Endodermal cell (in vitro differentiated cells): ENCODE data around the gene ROR2. TPM values are rescaled to one million over a fixed set of nuclear protein-coding genes. Genes with fewer than 3 reads are reported as not detected.

Source experiments
- DNase-seq: peaks from one replicate; pipeline ENCODE4 v3.0.0-alpha.2; 2017
- H3K27ac ChIP-seq: 2 replicates; pipeline ENCODE4 v1.5.1; 2013; ENCODE audit warnings: mild to moderate bottlenecking, low read depth, low read length, moderate library complexity
- H3K27me3 ChIP-seq: 2 replicates; pipeline ENCODE4 v1.6.1; 2013; ENCODE audit warnings: mild to moderate bottlenecking, low read length, moderate library complexity; ENCODE audit not compliant: insufficient read depth, control insufficient read depth, poor library complexity, severe bottlenecking
- H3K36me3 ChIP-seq: 2 replicates; pipeline ENCODE4 v1.7.0; 2013; ENCODE audit warnings: mild to moderate bottlenecking, low read length, moderate library complexity; ENCODE audit not compliant: control insufficient read depth, insufficient read depth
- H3K4me1 ChIP-seq: one replicate; pipeline ENCODE4 v1.7.0; 2013; ENCODE audit warnings: low read length; ENCODE audit not compliant: control insufficient read depth, insufficient read depth
- H3K4me3 ChIP-seq: 2 replicates; pipeline ENCODE4 v1.5.1; 2013; ENCODE audit warnings: mild to moderate bottlenecking, low read length, moderate library complexity
- H3K9ac ChIP-seq: 2 replicates; pipeline ENCODE4 v1.6.1; 2013; ENCODE audit warnings: mild to moderate bottlenecking, low read length, moderate library complexity; ENCODE audit not compliant: poor library complexity, severe bottlenecking; ENCODE audit errors: extremely low read depth
- H3K9me3 ChIP-seq: 2 replicates; pipeline ENCODE4 v1.6.1; 2013; ENCODE audit warnings: mild to moderate bottlenecking, low read length, moderate library complexity; ENCODE audit not compliant: control insufficient read depth
- H3K27ac Mint-ChIP-seq: 2 replicates; pipeline ENCODE4 v1.8.0; 2020; ENCODE audit warnings: mixed read lengths
- H3K27me3 Mint-ChIP-seq: 2 replicates; pipeline ENCODE4 v1.8.0; 2021; ENCODE audit warnings: mild to moderate bottlenecking, mixed read lengths; ENCODE audit not compliant: insufficient read depth
- H3K36me3 Mint-ChIP-seq: 2 replicates; pipeline ENCODE4 v1.8.0; 2020; ENCODE audit warnings: low read depth, mixed read lengths
- H3K4me1 Mint-ChIP-seq: 2 replicates; pipeline ENCODE4 v1.8.0; 2020; ENCODE audit warnings: mixed read lengths
- H3K4me3 Mint-ChIP-seq: 2 replicates; pipeline ENCODE4 v1.8.0; 2020; ENCODE audit warnings: mild to moderate bottlenecking, moderate library complexity, mixed read lengths
- H3K9me3 Mint-ChIP-seq: 2 replicates; pipeline ENCODE4 v1.8.0; 2020; ENCODE audit warnings: mild to moderate bottlenecking, mixed read lengths
- WGBS, 2 experiments: methylation state at CpG; one replicate each; pipeline versions ENCODE4 v1.1.5 to v1.1.7; 2013; ENCODE audit warnings: missing lambda C conversion rate in 2 of 2, mixed read lengths in 1 of 2; ENCODE audit not compliant: insufficient coverage in 1 of 2, insufficient read length in 1 of 2; 5-methylcytosine and 5-hydroxymethylcytosine counted together
- total RNA-seq, 2 donors: library from RNA; stranded (reverse); fragmentation: NEBNext Ultra II Directional in 1 of 2; extraction: Animal tissue kit (Norgen Biotek cat#: 25700) in 1 of 2; gene quantifications; 2 replicates in 1 of 2; 3 replicates in 1 of 2; pipeline ENCODE4 v1.2.1, GENCODE V29; 2021
- TF ChIP-seq, protein P1 (sequence below): fragments of 200-600 bp; sonication (generic); conservative IDR thresholded peaks from 2 replicates; pipeline ENCODE4 v1.5.0; 2021; ENCODE audit warnings: antibody characterized with exemption, mild to moderate bottlenecking

Gene ROR2
- total RNA-seq, 2 donors from 2014 or later: 104 to 160 TPM

GRCh38 chr9:91705386-91705785, 244.6 kb downstream of the ROR2 start:
- no peaks in the 10 kb centered on the region for H3K4me1 ChIP-seq
- peaks cover 25% of the 10 kb centered on the region for H3K36me3 Mint-ChIP-seq

DNA sequence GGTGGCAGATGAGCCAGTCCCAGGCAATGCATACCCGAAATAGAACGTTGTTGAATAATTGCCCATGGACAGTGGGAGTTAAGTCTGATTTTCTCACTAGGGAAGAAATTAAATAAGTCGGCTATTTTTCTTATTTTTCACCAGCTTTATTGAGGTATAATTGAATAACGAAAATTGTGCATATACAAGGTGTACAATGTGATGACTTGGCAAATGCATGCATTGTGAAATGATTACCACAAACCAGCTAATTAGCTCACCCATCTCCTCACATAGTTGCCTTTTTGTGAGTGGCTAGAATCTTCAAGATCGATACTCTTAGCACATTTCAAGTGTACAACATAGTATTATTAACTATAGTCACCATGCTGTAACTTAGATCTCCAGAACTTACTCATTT, 249.6 kb downstream of the ROR2 start:
- no peak overlapping the region for H3K4me3 Mint-ChIP-seq
- H3K4me1 Mint-ChIP-seq: peaks cover 4% of the 10 kb centered on the region
- peaks cover 5% of the 10 kb centered on the region for H3K36me3 Mint-ChIP-seq
- H3K9me3 ChIP-seq: peaks cover 23% of the 10 kb centered on the region
- H3K27me3 Mint-ChIP-seq: no peaks in the 10 kb centered on the region
- peaks cover 9% of the 10 kb centered on the region for H3K36me3 ChIP-seq
- no peak overlapping the region for H3K9ac ChIP-seq
- DNase-seq: peak; percentile 2
- TF ChIP-seq, protein P1, sequence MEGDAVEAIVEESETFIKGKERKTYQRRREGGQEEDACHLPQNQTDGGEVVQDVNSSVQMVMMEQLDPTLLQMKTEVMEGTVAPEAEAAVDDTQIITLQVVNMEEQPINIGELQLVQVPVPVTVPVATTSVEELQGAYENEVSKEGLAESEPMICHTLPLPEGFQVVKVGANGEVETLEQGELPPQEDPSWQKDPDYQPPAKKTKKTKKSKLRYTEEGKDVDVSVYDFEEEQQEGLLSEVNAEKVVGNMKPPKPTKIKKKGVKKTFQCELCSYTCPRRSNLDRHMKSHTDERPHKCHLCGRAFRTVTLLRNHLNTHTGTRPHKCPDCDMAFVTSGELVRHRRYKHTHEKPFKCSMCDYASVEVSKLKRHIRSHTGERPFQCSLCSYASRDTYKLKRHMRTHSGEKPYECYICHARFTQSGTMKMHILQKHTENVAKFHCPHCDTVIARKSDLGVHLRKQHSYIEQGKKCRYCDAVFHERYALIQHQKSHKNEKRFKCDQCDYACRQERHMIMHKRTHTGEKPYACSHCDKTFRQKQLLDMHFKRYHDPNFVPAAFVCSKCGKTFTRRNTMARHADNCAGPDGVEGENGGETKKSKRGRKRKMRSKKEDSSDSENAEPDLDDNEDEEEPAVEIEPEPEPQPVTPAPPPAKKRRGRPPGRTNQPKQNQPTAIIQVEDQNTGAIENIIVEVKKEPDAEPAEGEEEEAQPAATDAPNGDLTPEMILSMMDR: no peak
- H3K4me1 ChIP-seq: no peaks in the 10 kb centered on the region
- WGBS, 2 experiments: 83 to 96% methylated on average over 2 to 5 of the region's 5 CpGs
- no peak overlapping the region for H3K4me3 ChIP-seq
- H3K27me3 ChIP-seq: no peaks in the 10 kb centered on the region
- no peak overlapping the region for H3K27ac Mint-ChIP-seq
- H3K27ac ChIP-seq: no peak overlapping the region
- peaks cover 22% of the 10 kb centered on the region for H3K9me3 Mint-ChIP-seq

More at GRCh38 chr9:91705386-91705785, 244.6 kb downstream of the ROR2 start:
- H3K27me3 ChIP-seq: no peaks in the 10 kb centered on the region
- Mint-ChIP-seq H3K4me3 (no peak overlapping the region), H3K4me1 (no peaks in the 10 kb centered on the region), H3K9me3 (peaks cover 40% of the 10 kb centered on the region), H3K27ac (no peak overlapping the region), H3K27me3 (no peaks in the 10 kb centered on the region)
- TF ChIP-seq, protein P1: no peak
- DNase-seq: no peak
- no peak overlapping the region for H3K9ac ChIP-seq
- peaks cover 45% of the 10 kb centered on the region for H3K36me3 ChIP-seq
- H3K4me3 ChIP-seq: peak overlapping the region; percentile 62
- H3K27ac ChIP-seq: no peak overlapping the region
- H3K9me3 ChIP-seq: peaks cover 70% of the 10 kb centered on the region
- 100% methylated on average over 1 of the region's 1 CpG for WGBS, 2 experiments

DNA sequence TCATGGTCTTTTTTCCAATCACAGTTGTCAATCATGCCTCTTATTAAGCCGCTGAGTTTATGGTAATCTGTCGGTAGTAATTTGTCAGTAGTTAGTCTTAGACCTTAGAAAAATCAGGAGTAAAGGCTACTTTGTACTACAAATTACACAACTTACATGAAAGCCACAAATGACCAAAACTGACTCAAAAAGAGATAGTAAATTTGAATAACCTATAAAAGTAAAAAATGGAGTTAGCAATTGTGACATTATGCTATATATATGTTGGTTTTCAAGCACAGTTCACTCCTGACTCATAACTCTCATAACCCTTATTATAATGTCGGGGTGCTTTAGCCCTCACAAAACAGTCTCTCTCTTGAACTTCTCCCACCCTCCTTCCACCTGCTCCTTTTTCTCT, 251.8 kb downstream of the ROR2 start:
- Mint-ChIP-seq H3K4me3 (no peak overlapping the region), H3K36me3 (no peaks in the 10 kb centered on the region), H3K4me1 (peaks cover 19% of the 10 kb centered on the region), H3K27me3 (no peaks in the 10 kb centered on the region), H3K27ac (no peak overlapping the region), H3K9me3 (peaks cover 6% of the 10 kb centered on the region)
- WGBS, 2 experiments: 93% methylated on average over 3 of the region's 3 CpGs
- H3K27me3 ChIP-seq: no peaks in the 10 kb centered on the region
- no peak overlapping the region for H3K4me3 ChIP-seq
- TF ChIP-seq, protein P1: no peak
- H3K27ac ChIP-seq: no peak overlapping the region
- H3K4me1 ChIP-seq: peaks cover 9% of the 10 kb centered on the region
- peaks cover 7% of the 10 kb centered on the region for H3K36me3 ChIP-seq
- DNase-seq: peak; percentile 3
- H3K9ac ChIP-seq: no peak overlapping the region
- peaks cover 7% of the 10 kb centered on the region for H3K9me3 ChIP-seq
